Stimulated activated naive CD4-positive, alpha-beta T cell treated with Interleukin-2 at 50 U/mL for 16 hours (primary cell): Measurements from ENCODE around the gene ENO2.
"Not testable (repeated sequence)": the region's sequence is repeated elsewhere in the genome, so short reads cannot be mapped to it uniquely, and the experiment has no call there.

Experiments
- DNase-seq: peaks from one replicate; lab custom pipeline; 2025; lab: John Stamatoyannopoulos, UW

The ENO2 gene

DNA sequence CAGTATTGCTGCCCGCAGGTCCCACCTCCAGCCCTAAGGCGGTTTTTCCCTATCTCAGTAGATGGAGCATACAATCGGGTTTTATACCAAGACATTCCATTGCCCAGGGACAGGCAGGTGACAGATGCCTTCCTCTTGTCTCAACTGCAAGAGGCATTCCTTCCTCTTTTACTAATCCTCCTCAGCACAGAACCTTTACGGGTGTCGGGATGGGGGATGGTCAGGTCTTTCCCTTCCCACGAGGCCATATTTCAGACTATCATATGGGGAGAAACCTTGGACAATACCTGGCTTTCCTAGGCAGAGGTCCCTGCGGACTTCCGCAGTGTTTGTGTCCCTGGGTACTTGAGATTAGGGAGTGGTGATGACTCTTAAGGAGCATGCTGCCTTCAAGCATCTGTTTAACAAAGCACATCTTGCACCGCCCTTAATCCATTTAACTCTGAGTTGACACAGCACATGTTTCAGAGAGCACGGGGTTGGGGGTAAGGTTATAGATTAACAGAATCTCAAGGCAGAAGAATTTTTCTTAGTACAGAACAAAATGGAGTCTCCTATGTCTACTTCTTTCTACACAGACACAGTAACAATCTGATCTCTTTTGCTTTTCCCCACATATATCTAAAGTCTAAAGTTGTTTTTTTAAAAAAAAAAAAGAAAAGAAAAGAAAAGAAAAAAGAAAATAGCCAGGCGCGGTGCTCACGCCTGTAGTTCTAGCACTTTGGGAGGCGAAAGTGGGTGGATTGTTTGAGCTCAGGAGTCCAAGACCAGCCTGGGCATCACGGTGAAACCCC is 28.0 kb upstream of the ENO2 start:
- not testable (repeated sequence) for DNase-seq

GRCh38 chr12:6887460-6887859 is 26.9 kb upstream of the ENO2 start:
- DNase-seq, result no peak

DNA sequence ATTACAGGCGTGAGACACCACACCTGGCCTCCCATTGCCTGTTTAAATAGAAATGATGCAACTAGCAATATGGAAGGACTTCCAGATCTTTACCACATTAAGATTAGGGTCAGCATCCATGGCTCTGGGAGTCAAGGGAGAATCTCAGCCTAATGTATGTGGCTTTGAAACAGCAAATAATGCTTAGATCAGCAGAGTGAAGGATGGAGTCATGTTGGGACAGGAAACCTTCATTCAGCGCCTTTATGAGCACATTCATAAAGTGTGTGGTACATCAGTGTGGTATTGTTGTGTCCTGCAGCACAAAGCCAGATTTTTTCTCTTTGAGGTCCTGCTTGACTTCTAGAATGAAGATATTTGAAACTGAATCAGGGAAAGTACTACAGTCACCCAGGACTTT is 26.0 kb upstream of the ENO2 start:
- no peak for DNase-seq

- DNase-seq, result not testable (repeated sequence)
Observed at GRCh38 chr12:6888794-6889193, 25.6 kb upstream of the ENO2 start.

- not testable (repeated sequence) for DNase-seq
Observed at GRCh38 chr12:6889775-6890573, 24.4 kb upstream of the ENO2 start.

GRCh38 chr12:6890789-6891645 is 23.4 kb upstream of the ENO2 start:
- peak; percentile 98 for DNase-seq

- no peak for DNase-seq
Observed at GRCh38 chr12:6891646-6892001, 22.8 kb upstream of the ENO2 start.

DNA sequence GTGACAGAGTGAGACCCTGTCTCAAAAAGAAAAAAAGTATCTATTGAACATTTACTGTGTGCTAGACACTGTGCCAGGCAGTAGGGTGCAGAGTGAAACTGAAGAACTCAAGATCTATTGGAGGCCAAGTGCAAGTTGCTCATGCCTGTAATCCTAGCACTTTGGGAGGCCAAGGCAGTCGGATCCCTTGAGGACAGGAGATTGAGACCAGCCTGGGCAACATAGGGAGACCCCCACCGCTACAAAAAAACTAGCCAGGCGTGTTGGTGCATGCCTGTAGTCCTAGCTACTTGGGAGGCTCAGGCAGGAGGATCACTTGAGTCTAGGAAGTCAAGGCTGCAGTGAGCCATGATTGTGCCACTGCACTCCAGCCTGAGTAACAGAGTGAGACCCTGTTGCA is 21.7 kb upstream of the ENO2 start:
- DNase-seq, result not testable (repeated sequence)

GRCh38 chr12:6894321-6894720 is 20.1 kb upstream of the ENO2 start:
- DNase-seq, result no peak

DNA sequence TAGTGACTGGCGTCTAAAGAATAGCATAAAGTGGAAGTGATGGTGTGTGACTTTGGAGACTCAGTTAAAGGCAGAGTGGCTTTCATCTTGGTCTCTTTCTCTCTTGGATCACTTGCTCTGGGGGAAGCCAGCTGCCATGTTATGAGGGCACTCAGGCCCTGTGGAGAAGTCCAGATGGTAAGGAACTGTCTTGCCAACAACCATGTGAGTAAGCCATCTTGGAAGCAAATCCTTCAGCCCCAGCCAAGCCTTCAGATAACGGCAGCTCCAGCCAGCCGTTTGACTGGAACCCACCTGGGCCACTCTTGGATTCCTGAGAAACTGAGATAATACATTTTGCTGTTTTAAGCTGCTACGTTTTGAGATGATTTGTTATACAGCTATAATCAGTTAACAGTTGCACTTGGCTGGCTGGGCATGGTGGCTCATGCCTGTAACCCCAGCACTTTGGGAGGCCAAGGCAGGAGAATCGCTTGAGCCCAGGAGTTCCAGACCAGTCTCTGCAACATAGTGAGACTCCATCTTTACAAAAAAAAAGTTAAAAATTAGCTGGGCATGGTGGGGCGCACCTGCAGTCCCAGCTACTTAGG is 17.4 kb upstream of the ENO2 start:
- DNase-seq, result no peak

- DNase-seq, result no peak
Observed at GRCh38 chr12:6899427-6899826, 15.0 kb upstream of the ENO2 start.

GRCh38 chr12:6899837-6900519 is 14.4 kb upstream of the ENO2 start:
- peak; percentile 22 for DNase-seq

GRCh38 chr12:6902448-6902847 is 11.9 kb upstream of the ENO2 start:
- no peak for DNase-seq

DNA sequence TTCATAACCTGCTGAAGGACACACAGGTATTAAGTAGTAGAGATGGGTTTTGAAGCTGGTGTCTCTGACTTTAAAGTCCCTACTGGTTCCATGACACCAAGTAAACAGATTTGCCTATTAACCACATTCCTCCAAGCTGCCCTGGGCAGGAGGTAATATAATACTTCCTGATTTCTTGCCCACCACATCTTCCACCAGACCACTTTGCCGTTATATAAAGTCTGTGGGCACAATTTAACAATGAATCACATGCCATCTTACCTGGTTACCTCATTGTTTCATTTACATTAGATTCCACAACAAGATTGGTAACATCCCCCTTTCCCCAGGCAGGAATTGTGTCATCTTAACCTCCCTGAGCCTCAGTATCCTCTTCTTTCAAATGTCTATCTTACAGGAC is 10.7 kb upstream of the ENO2 start:
- DNase-seq, result no peak

DNA sequence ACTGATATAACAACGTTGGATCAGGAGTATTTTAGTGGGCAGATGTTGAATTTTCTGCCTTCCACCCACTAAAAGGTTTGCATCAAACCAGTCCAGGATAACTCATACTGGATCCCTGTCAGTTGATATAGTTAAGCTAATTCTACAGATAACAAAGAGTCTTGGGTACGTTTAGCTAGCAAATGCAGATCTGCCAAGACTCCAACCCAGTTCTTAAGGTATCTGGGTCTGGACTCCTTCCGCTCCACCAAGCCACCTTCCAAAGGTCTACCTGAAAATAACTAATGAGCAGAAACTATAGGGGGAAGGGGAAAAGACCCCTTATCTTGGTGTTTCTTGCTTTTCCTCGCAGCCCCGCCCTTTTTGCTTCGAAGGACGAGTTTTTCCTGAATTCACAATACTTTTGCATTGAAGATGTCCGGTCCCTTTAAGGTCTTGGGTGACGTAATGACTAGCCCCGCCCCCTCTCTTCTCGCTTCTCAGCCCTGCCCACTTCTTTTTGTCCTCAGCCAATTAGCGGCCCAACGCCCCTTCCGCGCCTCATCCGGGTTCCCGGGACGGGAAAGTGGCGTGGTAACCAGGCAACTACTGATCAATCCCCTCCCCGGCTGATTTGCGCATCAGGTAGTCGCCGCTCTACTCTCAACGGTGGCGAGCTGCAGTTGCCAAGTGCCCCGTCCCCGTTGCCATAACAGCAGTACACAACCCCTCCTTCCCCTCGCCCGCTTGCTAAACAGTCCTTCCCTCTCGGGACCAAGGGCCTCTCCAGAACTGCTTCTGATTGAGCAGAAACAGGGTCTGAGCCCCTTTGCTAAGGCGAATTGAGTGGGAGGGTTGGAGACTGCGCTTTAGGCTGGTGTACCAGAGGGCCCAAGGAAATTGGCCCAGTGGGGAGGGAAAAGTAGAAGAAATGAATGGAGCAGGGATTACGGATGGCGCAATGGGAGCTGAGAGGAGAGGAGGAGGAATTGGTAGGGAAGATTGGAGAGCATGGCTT is 9.8 kb upstream of the ENO2 start, which contains the start of gene LRRC23:
Gene LRRC23, plus strand, starts transcription at position 543 of the 997 bp plus-strand sequence. CDS start 812 bp downstream, outside the sequence.
- DNase-seq, result peak; percentile 97

DNA sequence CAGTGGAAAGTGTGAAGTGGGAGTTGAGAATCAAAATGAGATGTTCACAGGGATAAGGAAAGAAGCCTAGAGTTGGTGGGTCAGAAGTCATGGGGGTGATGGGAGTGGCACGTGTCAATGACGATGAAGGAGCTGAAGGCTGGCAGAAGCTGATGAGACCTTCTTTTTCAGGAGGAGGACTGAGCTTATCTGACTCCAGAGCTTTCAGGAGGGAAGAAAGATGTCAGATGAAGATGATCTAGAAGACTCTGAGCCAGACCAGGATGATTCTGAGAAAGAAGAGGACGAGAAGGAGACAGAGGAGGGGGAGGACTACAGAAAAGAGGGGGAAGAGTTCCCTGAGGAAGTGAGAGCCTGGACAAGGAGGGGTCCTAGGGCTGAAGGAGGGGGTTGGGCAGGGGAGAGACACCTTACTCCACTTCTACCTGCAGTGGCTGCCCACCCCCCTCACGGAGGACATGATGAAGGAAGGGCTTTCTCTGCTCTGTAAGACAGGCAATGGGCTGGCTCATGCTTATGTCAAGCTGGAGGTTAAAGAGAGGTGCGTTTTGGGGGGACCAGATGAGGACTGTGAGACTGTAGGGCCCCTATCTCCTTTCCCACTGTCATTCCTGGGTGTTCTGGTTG is 8.9 kb upstream of the ENO2 start:
- DNase-seq, result no peak

GRCh38 chr12:6908141-6908540 is 6.2 kb upstream of the ENO2 start:
- not testable (repeated sequence) for DNase-seq

DNA sequence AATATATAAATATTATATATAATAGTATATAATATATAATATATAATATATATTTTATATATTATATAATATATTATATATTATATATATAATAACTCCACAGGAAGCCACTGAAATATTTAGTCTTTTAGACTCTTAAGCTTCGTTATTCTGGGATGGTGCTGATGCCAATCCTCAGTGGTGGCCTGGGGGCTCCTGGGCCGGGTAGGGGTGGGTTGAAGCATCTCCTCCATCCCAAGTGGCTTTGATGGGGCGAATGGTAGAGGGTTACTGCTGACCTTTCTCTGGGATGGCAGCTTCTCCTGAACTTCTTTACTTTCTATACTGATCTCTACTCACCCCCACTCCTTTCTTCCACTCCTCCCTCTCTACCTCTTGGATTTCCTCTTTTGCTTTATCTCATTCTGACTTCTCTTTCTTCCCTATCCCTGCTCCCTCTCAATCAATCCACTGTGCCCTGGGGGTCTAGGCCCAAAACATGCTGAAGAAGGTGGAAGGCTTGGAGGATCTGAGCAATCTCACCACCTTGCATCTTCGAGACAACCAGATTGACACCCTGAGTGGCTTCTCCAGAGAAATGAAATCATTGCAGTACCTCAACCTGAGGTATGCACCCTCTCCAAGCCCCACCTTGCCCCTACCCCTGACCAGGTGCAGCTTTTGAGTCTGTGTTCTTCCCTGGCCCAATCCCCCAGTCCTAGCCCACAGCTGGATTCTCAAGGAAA is 4.8 kb upstream of the ENO2 start:
- DNase-seq, result no peak
